GM19099 (cell line): ENCODE data around the gene CNTROB.

Experiments
- POLR2A ChIP-seq: IDR thresholded peaks from 3 replicates; pipeline ENCODE4 v1.6.1; 2011; ENCODE audit warnings: low read depth; ENCODE audit not compliant: insufficient read length; ENCODE audit errors: extremely low read depth

CNTROB gene

DNA sequence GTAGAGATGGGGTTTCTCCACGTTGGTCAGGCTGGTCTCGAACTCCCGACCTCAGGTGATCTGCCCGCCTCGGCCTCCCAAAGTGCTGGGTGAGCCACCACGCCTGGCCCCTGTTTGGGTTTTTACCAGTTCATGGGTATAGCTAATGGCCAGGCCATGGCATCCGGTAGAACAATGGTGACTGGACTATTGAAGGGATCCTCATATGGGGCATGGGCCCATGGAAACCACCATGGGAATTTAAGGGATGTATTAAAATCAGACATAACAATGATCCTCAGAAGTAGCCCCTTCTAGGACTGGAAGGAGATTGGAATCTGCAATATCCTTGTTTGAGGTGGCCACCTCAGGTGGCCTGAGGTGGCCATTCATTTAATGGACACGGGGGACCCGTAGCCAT, 52.9 kb downstream of the CNTROB start:
- no peak for TF ChIP-seq POLR2A

DNA sequence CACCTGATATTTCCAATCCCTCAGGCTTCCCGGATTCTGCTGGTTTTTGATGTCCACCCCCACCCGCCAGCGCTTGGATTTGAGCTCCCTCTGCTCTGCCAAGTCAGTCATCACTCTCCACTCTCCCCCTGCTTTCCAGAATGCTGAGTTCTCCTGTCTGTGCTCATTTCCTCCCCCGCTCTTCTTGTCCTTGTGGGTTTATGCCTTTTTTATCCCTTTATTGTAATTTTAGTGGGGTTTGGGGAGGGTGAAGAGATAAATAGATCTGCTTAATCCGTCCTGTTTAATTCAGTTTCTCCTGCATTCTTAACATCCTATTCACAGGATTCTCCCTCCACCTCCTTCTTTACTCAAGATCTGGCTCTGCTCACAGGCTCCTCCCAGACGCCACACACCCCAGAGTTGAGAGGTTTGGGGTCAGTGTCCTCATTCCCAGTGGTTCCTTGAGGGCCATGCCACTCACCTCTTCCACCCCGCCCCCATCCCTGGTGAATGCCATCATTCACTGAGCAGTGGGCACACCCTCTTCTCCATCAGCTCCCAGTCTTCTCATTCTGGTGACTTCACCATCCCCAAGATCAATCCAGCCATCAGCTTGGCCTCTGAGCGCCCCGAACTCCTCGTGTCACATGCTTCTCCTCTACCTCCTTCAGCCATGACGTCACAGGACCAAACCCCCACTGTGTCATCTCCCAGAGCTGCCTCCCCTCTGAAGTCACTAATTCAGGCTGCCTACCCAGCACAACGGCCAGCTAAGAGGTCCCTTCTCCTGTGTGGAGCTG, 55.3 kb downstream of the CNTROB start:
- no peak for TF ChIP-seq POLR2A

DNA sequence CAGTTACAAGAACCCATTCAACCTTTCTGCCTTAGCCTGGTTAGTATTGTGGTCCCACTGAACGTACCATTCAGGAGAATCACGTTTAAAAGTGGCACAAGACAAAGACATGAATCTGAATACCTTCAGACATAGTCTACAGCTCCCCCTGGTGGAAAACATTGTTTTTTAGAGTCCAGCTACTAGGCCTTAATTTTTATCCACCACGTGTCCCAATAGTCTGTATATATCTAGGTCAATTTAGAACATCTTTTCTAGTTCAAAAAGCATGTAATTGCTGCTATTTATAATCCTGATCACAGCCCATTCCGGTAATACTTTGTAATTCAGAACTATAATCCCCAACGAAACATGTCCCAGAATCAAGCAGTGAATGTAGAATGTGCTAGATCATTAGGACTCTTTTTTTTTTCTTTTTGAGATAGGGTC, 56.8 kb downstream of the CNTROB start:
- no peak for TF ChIP-seq POLR2A

DNA sequence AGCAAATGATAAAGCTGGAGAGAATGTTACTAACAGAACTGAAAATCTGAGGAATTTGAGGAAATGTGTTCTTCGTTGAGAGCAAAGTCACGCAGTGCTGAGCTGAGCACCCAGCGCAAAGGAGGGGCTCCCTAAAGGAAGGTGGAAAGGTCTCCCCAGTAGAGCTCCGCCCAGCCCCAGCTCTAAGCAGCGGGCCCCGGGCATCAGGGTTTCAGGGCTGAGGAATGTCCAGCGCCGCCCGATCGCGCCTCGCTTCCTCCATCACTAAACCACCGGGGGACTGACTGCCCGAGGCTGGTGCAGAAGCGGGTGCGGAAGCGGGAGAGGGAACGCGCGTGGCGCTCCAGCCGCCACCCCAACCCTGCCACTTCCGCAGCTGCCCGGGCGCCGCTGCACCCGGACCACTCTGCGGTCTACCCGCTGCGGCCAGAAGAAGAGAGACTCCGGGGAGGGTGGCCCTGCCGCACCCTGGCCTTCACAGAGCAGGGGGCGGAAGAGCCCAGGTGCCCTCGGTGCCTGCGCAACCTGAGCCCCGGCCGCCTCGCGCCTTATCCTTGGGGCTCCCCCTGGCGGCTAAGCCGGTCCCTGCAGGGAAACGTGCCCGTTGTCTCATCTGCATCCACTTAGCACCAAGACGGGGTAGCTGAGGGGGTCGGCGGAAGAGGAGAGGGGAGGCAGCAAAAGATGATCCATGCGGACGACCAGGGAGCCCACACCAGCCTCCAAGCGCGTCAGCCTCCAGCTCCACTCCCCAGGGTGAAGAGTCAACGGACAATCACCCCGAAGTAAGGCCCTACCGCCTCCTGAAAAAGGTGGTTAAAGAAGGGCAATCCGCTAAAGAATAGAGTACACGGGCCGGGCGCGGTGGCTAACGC, 58.0 kb downstream of the CNTROB start:
- peak; percentile 38 for TF ChIP-seq POLR2A

DNA sequence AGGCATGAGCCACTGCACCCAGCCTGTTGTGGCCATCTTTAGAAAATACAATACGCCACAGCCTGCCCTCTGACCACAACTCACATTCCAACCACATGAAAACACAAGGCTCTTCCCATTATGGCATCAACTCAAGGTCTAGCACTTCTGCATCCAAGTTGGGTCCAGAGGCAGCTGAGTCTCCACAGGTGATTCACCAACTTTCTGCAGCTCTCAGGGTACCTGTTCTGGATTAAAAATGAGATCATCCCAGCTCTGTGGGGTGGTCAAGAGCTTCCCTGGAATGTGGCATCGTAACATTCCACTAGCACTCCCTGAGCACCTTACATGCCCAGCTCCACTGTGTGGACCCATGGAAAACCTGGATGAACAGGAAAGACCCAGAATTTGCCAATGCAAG, 60.5 kb downstream of the CNTROB start:
- TF ChIP-seq POLR2A: no peak

DNA sequence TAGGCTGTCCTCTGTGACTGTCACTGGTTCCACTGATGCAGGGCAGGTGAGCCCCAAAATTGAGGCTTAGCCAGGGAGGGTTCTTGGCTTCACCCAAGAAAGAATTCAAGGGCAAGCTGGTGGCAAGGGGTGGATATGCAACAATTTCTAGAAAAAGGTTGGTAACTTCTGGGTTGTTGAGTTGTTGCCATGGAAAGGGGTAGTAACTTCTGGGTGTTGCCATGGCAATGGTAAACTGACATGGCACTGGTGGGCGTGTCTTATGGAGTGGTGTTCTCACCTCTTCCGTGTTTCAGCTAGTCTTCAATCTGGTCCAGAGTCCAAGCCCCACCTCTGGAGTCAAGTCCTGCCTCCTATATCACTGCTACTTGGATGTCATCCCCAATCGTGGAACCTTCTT, 60.9 kb downstream of the CNTROB start:
- no peak for TF ChIP-seq POLR2A

DNA sequence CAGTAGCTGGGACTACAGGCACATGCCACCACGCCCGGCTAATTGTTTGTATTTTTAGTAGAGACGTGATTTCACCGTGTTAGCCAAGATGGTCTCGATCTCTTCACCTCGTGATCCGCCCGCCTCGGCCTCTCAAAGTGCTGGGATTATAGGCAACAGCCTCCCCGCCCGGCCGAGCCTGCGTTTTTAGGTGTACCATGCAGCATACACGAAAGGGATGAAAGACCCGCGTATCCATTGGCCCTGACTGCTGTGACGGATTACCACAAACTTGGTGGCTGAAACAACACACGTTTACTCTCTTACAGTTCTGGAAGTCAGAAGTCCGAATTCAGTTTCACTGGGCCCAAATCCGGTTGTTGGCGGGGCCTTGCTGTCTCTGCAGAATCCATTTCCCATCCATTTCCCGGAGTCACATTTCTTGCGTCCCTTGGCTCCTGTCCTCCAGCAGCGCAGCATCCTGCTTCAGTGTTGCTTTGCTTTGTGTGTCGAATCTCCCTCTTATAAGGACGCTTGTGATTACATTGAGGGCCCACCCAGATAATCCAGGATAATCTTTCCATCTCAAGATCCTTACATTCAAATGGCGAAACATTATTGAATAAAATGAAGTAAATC, 62.1 kb downstream of the CNTROB start:
- no peak for TF ChIP-seq POLR2A

DNA sequence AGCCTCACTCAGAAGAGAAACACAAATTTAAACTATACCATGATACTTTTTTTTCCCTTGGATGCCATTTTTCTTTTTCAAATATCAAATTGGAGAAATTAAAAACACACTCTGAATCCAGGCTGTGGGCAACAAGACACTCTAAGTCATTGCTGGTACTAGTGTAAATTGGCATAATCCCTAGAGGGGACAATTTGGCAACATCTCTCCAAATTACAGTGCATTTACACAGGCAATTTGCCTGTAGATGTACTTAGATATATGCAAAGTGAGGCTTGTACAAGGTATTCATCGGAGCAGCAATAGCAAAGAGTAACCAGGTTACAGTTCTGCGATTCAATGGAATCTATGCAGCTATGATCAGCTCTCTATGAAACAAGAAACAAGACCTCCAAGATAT, 63.7 kb downstream of the CNTROB start:
- no peak for TF ChIP-seq POLR2A

DNA sequence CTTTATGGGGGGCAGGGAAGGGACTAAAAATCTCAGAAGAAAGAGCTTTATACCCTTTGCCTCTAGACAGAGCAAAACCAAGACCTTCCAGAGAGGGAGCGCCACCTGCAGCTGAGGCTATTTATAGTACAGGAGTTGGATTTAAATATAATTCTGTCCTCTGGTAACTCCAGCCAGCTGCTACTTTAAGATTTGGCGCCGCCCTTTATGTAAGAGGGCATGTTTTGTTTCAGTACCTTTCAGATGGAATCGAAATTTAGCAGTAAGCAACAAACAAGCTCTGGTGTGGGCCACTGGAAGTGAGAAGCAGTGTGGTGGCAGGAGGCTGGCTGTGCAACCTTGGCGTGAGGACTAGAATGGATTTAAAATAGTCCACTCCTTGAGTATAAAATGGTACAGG, 65.2 kb downstream of the CNTROB start:
- no peak for TF ChIP-seq POLR2A
